ENCODE results near the gene GJB3.

The GJB3 gene

GRCh38 chr1:34792424-34792823, 11.4 kb downstream of the GJB3 start:
- H2AK5ac ChIP-seq (ENCODE audit: low read length, severe bottlenecking) = no peak overlapping the region
- no peak overlapping the region for H3K9ac ChIP-seq (ENCODE audit: low read length)
- H2BK12ac ChIP-seq (ENCODE audit: low read length in 2 of 2) = no peak overlapping the region
- H3K4me3 ChIP-seq (ENCODE audit: insufficient read depth in 1 of 2, low read depth in 1 of 2, low read length in 2 of 2) = no peak overlapping the region
- no peak overlapping the region for H4K8ac ChIP-seq (ENCODE audit: low read length)
- no peak overlapping the region for H3K23ac ChIP-seq (ENCODE audit: low read length in 2 of 2)
- no peak overlapping the region for H3K18ac ChIP-seq (ENCODE audit: low read depth in 1 of 2, low read length in 2 of 2)
- H3K4me2 ChIP-seq (ENCODE audit: low read length, poor library complexity, severe bottlenecking) = no peak overlapping the region
- H3K14ac ChIP-seq (ENCODE audit: low read length in 2 of 2) = no peak overlapping the region
- peaks cover 0 to 2% of the 10 kb centered on the region in 2 experiments for H3K36me3 ChIP-seq (ENCODE audit: control insufficient read depth in 1 of 2, insufficient read depth in 2 of 2, low read depth in 1 of 2, low read length in 2 of 2)
- H3K27me3 ChIP-seq (ENCODE audit: control insufficient read depth in 1 of 2, insufficient read depth in 1 of 2, low read length in 2 of 2) = peaks cover 26 to 69% of the 10 kb centered on the region in 2 experiments
- H2BK15ac ChIP-seq (ENCODE audit: low read depth, poor library complexity, severe bottlenecking) = no peak overlapping the region
- no peak overlapping the region for H3K27ac ChIP-seq (ENCODE audit: low read length, poor library complexity, severe bottlenecking)
- H4K91ac ChIP-seq (ENCODE audit: low read length) = no peak overlapping the region
- H3K79me1 ChIP-seq (replicated peaks; ENCODE audit: low read length, poor library complexity, severe bottlenecking) = no peaks in the 10 kb centered on the region
- peaks cover 5% of the 10 kb centered on the region for H3K9me3 ChIP-seq (ENCODE audit: control insufficient read depth, low read length)
- H3K4me1 ChIP-seq (ENCODE audit: control insufficient read depth, insufficient read depth, low read depth, low read length) = no peaks in the 10 kb centered on the region
- H3K4ac ChIP-seq (ENCODE audit: low read depth in 1 of 2, low read length in 2 of 2) = no peak overlapping the region
- no peak for DNase-seq
- H2AFZ ChIP-seq (ENCODE audit: low read depth, low read length) = no peak overlapping the region
- H2BK120ac ChIP-seq (ENCODE audit: low read depth, low read length) = no peak overlapping the region
- H2BK5ac ChIP-seq (ENCODE audit: low read depth, low read length, poor library complexity, severe bottlenecking) = no peak overlapping the region
- 76% methylated on average over 9 of the region's 10 CpGs for WGBS

GRCh38 chr1:34792868-34793727, 12.1 kb downstream of the GJB3 start, which contains the start of gene GJA4:
Gene GJA4, plus strand, starts transcription at chr1:34792999. Its CDS starts 1,215 bp downstream, at chr1:34794214.
- Histone ChIP-seq H2BK120ac (ENCODE audit: low read depth, low read length) (no peak within 1 kb of the TSS), H3K4me1 (ENCODE audit: control insufficient read depth, insufficient read depth, low read depth, low read length) (no peaks in the 10 kb centered on the region), H3K9ac (ENCODE audit: low read length) (no peak within 1 kb of the TSS), H3K23ac (ENCODE audit: low read length in 2 of 2) (no peak within 1 kb of the TSS), H3K18ac (ENCODE audit: low read depth in 1 of 2, low read length in 2 of 2) (no peak within 1 kb of the TSS), H3K14ac (ENCODE audit: low read length in 2 of 2) (no peak within 1 kb of the TSS), H3K4me2 (ENCODE audit: low read length, poor library complexity, severe bottlenecking) (no peak within 1 kb of the TSS), H2AK5ac (ENCODE audit: low read length, severe bottlenecking) (no peak within 1 kb of the TSS), H3K27me3 (ENCODE audit: control insufficient read depth in 1 of 2, insufficient read depth in 1 of 2, low read length in 2 of 2) (peaks cover 26 to 67% of the 10 kb centered on the region in 2 experiments), H4K91ac (ENCODE audit: low read length) (no peak within 1 kb of the TSS), H4K8ac (ENCODE audit: low read length) (no peak within 1 kb of the TSS), H3K27ac (ENCODE audit: low read length, poor library complexity, severe bottlenecking) (no peak within 1 kb of the TSS), H3K9me3 (ENCODE audit: control insufficient read depth, low read length) (peaks cover 5% of the 10 kb centered on the region), H2AFZ (ENCODE audit: low read depth, low read length) (no peak within 1 kb of the TSS), H3K4ac (ENCODE audit: low read depth in 1 of 2, low read length in 2 of 2) (no peak within 1 kb of the TSS), H2BK12ac (ENCODE audit: low read length in 2 of 2) (no peak within 1 kb of the TSS), H3K79me1 (replicated peaks; ENCODE audit: low read length, poor library complexity, severe bottlenecking) (no peaks in the 10 kb centered on the region), H3K36me3 (ENCODE audit: control insufficient read depth in 1 of 2, insufficient read depth in 2 of 2, low read depth in 1 of 2, low read length in 2 of 2) (peaks cover 0 to 2% of the 10 kb centered on the region in 2 experiments), H2BK5ac (ENCODE audit: low read depth, low read length, poor library complexity, severe bottlenecking) (no peak within 1 kb of the TSS), H2BK15ac (ENCODE audit: low read depth, poor library complexity, severe bottlenecking) (no peak within 1 kb of the TSS), H3K4me3 (ENCODE audit: insufficient read depth in 1 of 2, low read depth in 1 of 2, low read length in 2 of 2) (no peak within 1 kb of the TSS)
- no peak for DNase-seq
- 17% methylated on average over 36 of the region's 45 CpGs for WGBS

DNA sequence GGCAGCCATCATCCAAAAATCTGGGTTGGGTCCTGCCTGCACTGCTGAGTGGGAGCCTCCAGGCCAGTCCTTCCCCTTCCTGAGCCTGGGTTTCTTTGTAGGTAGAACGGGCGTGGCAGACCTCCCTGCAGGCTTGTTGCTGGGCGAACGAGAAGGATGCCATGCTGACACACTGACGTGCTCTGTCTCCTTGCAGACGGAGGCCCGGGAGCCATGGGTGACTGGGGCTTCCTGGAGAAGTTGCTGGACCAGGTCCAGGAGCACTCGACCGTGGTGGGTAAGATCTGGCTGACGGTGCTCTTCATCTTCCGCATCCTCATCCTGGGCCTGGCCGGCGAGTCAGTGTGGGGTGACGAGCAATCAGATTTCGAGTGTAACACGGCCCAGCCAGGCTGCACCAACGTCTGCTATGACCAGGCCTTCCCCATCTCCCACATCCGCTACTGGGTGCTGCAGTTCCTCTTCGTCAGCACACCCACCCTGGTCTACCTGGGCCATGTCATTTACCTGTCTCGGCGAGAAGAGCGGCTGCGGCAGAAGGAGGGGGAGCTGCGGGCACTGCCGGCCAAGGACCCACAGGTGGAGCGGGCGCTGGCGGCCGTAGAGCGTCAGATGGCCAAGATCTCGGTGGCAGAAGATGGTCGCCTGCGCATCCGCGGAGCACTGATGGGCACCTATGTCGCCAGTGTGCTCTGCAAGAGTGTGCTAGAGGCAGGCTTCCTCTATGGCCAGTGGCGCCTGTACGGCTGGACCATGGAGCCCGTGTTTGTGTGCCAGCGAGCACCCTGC, 13.2 kb downstream of the GJB3 start:
- Histone ChIP-seq H3K9ac (ENCODE audit: low read length) (no peak overlapping the region), H3K36me3 (ENCODE audit: control insufficient read depth in 1 of 2, insufficient read depth in 2 of 2, low read depth in 1 of 2, low read length in 2 of 2) (peaks cover 0 to 2% of the 10 kb centered on the region in 2 experiments), H3K4me1 (ENCODE audit: control insufficient read depth, insufficient read depth, low read depth, low read length) (no peaks in the 10 kb centered on the region), H2BK15ac (ENCODE audit: low read depth, poor library complexity, severe bottlenecking) (no peak overlapping the region), H2BK120ac (ENCODE audit: low read depth, low read length) (no peak overlapping the region), H3K23ac (ENCODE audit: low read length in 2 of 2) (no peak overlapping the region), H2BK5ac (ENCODE audit: low read depth, low read length, poor library complexity, severe bottlenecking) (no peak overlapping the region), H3K4me3 (ENCODE audit: insufficient read depth in 1 of 2, low read depth in 1 of 2, low read length in 2 of 2) (no peak overlapping the region), H3K27ac (ENCODE audit: low read length, poor library complexity, severe bottlenecking) (no peak overlapping the region), H2AK5ac (ENCODE audit: low read length, severe bottlenecking) (no peak overlapping the region), H3K4me2 (ENCODE audit: low read length, poor library complexity, severe bottlenecking) (no peak overlapping the region), H2BK12ac (ENCODE audit: low read length in 2 of 2) (no peak overlapping the region), H3K79me1 (replicated peaks; ENCODE audit: low read length, poor library complexity, severe bottlenecking) (no peaks in the 10 kb centered on the region), H3K18ac (ENCODE audit: low read depth in 1 of 2, low read length in 2 of 2) (no peak overlapping the region), H3K4ac (ENCODE audit: low read depth in 1 of 2, low read length in 2 of 2) (no peak overlapping the region), H3K27me3 (ENCODE audit: control insufficient read depth in 1 of 2, insufficient read depth in 1 of 2, low read length in 2 of 2) (peaks cover 26 to 58% of the 10 kb centered on the region in 2 experiments), H2AFZ (ENCODE audit: low read depth, low read length) (no peak overlapping the region), H4K8ac (ENCODE audit: low read length) (no peak overlapping the region), H4K91ac (ENCODE audit: low read length) (no peak overlapping the region), H3K14ac (ENCODE audit: low read length in 2 of 2) (no peak overlapping the region), H3K9me3 (ENCODE audit: control insufficient read depth, low read length) (peaks cover 5% of the 10 kb centered on the region)
- DNase-seq = no peak
- WGBS = 92% methylated on average over 40 of the region's 40 CpGs

- 86% methylated on average over 12 of the region's 12 CpGs for WGBS
- H2AK5ac ChIP-seq (ENCODE audit: low read length, severe bottlenecking) = no peak overlapping the region
- no peaks in the 10 kb centered on the region for H3K4me1 ChIP-seq (ENCODE audit: control insufficient read depth, insufficient read depth, low read depth, low read length)
- H2BK15ac ChIP-seq (ENCODE audit: low read depth, poor library complexity, severe bottlenecking) = no peak overlapping the region
- H2BK12ac ChIP-seq (ENCODE audit: low read length in 2 of 2) = no peak overlapping the region
- H3K18ac ChIP-seq (ENCODE audit: low read depth in 1 of 2, low read length in 2 of 2) = no peak overlapping the region
- no peak overlapping the region for H4K91ac ChIP-seq (ENCODE audit: low read length)
- H2BK120ac ChIP-seq (ENCODE audit: low read depth, low read length) = no peak overlapping the region
- peaks cover 0 to 2% of the 10 kb centered on the region in 2 experiments for H3K36me3 ChIP-seq (ENCODE audit: control insufficient read depth in 1 of 2, insufficient read depth in 2 of 2, low read depth in 1 of 2, low read length in 2 of 2)
- peaks cover 26 to 58% of the 10 kb centered on the region in 2 experiments for H3K27me3 ChIP-seq (ENCODE audit: control insufficient read depth in 1 of 2, insufficient read depth in 1 of 2, low read length in 2 of 2)
- no peak for DNase-seq
- H2AFZ ChIP-seq (ENCODE audit: low read depth, low read length) = no peak overlapping the region
- no peak overlapping the region for H3K14ac ChIP-seq (ENCODE audit: low read length in 2 of 2)
- H3K27ac ChIP-seq (ENCODE audit: low read length, poor library complexity, severe bottlenecking) = no peak overlapping the region
- no peaks in the 10 kb centered on the region for H3K79me1 ChIP-seq (replicated peaks; ENCODE audit: low read length, poor library complexity, severe bottlenecking)
- H3K4me3 ChIP-seq (ENCODE audit: insufficient read depth in 1 of 2, low read depth in 1 of 2, low read length in 2 of 2) = no peak overlapping the region
- no peak overlapping the region for H3K4me2 ChIP-seq (ENCODE audit: low read length, poor library complexity, severe bottlenecking)
- H2BK5ac ChIP-seq (ENCODE audit: low read depth, low read length, poor library complexity, severe bottlenecking) = no peak overlapping the region
- H3K9ac ChIP-seq (ENCODE audit: low read length) = no peak overlapping the region
- no peak overlapping the region for H4K8ac ChIP-seq (ENCODE audit: low read length)
- H3K23ac ChIP-seq (ENCODE audit: low read length in 2 of 2) = no peak overlapping the region
- H3K4ac ChIP-seq (ENCODE audit: low read depth in 1 of 2, low read length in 2 of 2) = no peak overlapping the region
- H3K9me3 ChIP-seq (ENCODE audit: control insufficient read depth, low read length) = peaks cover 5% of the 10 kb centered on the region
Observed at GRCh38 chr1:34794790-34795180, 13.8 kb downstream of the GJB3 start.

All from mesenchymal stem cell (in vitro differentiated cells and primary cell).